Astrocyte (in vitro differentiated cells and primary cell): ENCODE data around the gene STX5.

Source experiments
- CTCF ChIP-seq: IDR thresholded peaks from 2 replicates; pipeline ENCODE4 v1.5.1; 2011; ENCODE audit warnings: low read depth, mild to moderate bottlenecking, inconsistent platforms, low read length, moderate library complexity; ENCODE audit not compliant: insufficient read depth
- EZH2 ChIP-seq: IDR thresholded peaks from 2 replicates; pipeline ENCODE4 v1.6.1; 2012; ENCODE audit warnings: mild to moderate bottlenecking, low read length, inconsistent platforms; ENCODE audit not compliant: insufficient read depth

GRCh38 chr11:62855571-62856332, 23.9 kb upstream of the STX5 start:
- TF ChIP-seq CTCF (no peak), EZH2 (no peak)
